Cardiac muscle cell (in vitro differentiated cells and primary cell): ENCODE data around the gene PCDHGC5. TPM values are rescaled to one million over a fixed set of nuclear protein-coding genes. Genes with fewer than 3 reads are reported as not detected.

Experiments
- DNase-seq, 2 donors: peaks; one replicate each; pipeline versions ENCODE4 v3.0.0 to v3.0.0-alpha.2; 2010 to 2017; ENCODE audit warnings: low read depth in 1 of 2, low spot score in 1 of 2
- H3K27ac ChIP-seq: fragments of 200-600 bp; sonication (generic); 2 replicates; pipeline ENCODE4 v1.5.1; 2016
- H3K27me3 ChIP-seq: fragments of 200-600 bp; sonication (generic); 2 replicates; pipeline ENCODE4 v1.6.0; 2016; ENCODE audit warnings: control low read depth
- H3K36me3 ChIP-seq: fragments of 200-600 bp; sonication (generic); 2 replicates; pipeline ENCODE4 v1.5.1; 2016; ENCODE audit warnings: control low read depth
- H3K4me1 ChIP-seq: fragments of 200-600 bp; sonication (generic); 2 replicates; pipeline ENCODE4 v1.8.1; 2017; ENCODE audit warnings: low read depth, mild to moderate bottlenecking, mixed run types
- H3K4me3 ChIP-seq: fragments of 200-600 bp; sonication (generic); 2 replicates; pipeline ENCODE4 v1.5.1; 2016; ENCODE audit warnings: mild to moderate bottlenecking
- H3K9me3 ChIP-seq: fragments of 200-600 bp; sonication (generic); 2 replicates; pipeline ENCODE4 v1.5.1; 2017; ENCODE audit warnings: low read depth, mild to moderate bottlenecking, control low read depth
- polyA plus RNA-seq: library from polyadenylated mRNA; unstranded; fragments of >200 nt; fragmentation: Nextera tagmentation; extraction: Ambion mirVana; gene quantifications from 2 replicates; pipeline ENCODE4 v1.2.1, GENCODE V29; 2016
- total RNA-seq: library from RNA; depleted of rRNA; stranded (reverse); fragments of >200 nt; gene quantifications from 2 replicates; pipeline ENCODE4 v1.2.3, GENCODE V29; 2016
- TF ChIP-seq, protein P1 (sequence below): IDR thresholded peaks from 2 replicates; pipeline ENCODE4 v1.5.1; 2012; ENCODE audit warnings: low read depth, mild to moderate bottlenecking, low read length

Gene PCDHGC5
- total RNA-seq: 0.74 and 2.2 TPM in 2 replicates
- polyA plus RNA-seq: not detected in 2 replicates

GRCh38 chr5:141488591-141489561 is at the start of gene PCDHGC5:
PCDHGC5 (plus strand) TSS chr5:141489081; CDS start chr5:141489241, 160 bp downstream.
- TF ChIP-seq, protein P1, sequence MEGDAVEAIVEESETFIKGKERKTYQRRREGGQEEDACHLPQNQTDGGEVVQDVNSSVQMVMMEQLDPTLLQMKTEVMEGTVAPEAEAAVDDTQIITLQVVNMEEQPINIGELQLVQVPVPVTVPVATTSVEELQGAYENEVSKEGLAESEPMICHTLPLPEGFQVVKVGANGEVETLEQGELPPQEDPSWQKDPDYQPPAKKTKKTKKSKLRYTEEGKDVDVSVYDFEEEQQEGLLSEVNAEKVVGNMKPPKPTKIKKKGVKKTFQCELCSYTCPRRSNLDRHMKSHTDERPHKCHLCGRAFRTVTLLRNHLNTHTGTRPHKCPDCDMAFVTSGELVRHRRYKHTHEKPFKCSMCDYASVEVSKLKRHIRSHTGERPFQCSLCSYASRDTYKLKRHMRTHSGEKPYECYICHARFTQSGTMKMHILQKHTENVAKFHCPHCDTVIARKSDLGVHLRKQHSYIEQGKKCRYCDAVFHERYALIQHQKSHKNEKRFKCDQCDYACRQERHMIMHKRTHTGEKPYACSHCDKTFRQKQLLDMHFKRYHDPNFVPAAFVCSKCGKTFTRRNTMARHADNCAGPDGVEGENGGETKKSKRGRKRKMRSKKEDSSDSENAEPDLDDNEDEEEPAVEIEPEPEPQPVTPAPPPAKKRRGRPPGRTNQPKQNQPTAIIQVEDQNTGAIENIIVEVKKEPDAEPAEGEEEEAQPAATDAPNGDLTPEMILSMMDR: no peak
- H3K27me3 ChIP-seq: peaks cover 38% of the 10 kb centered on the region
- no peaks in the 10 kb centered on the region for H3K4me1 ChIP-seq
- H3K9me3 ChIP-seq: no peaks in the 10 kb centered on the region
- peak in 1 of 2 donors; percentile 61 for DNase-seq
- no peak within 1 kb of the TSS for H3K4me3 ChIP-seq
- no peak within 1 kb of the TSS for H3K27ac ChIP-seq
- no peaks in the 10 kb centered on the region for H3K36me3 ChIP-seq

DNA sequence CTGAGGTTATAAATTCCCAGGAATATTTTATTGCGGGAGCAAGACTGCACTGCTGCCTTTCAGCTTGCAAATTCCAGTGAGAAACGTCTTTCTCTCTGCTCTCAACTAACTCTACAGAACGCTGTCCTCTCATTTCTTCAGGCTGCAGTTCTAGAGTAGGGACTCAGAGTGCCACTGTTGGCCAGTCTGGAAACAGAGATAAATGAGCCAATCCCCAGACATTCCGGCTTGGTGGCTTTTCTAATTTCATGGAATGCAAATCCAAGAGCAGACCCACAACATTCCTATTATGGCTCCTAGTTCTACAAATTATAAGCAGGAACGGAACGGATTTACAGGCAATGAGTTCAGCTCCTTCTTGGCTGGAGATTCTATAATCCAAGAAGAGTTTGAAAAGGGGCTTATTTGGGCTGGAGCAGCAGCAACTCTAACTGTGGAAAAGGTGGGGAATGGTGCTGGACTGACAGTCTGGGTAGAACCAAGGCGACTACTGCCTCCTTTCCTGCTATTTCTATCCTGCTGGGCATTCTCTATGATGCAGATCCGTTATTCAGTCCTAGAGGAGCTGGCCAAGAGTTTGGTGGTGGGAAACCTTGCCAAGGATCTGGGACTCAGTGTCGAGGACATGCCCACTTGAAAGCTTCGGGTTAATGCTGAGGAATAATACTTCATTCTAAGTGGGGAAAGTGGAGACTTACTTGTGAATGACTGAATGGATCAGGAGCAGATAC is 49.3 kb upstream of the PCDHGC5 start:
- no peak overlapping the region for H3K4me3 ChIP-seq
- no peaks in the 10 kb centered on the region for H3K36me3 ChIP-seq
- no peaks in the 10 kb centered on the region for H3K27me3 ChIP-seq
- H3K27ac ChIP-seq: no peak overlapping the region
- H3K4me1 ChIP-seq: no peaks in the 10 kb centered on the region
- H3K9me3 ChIP-seq: no peaks in the 10 kb centered on the region
- no peak for DNase-seq
- TF ChIP-seq, protein P1: no peak

- TF ChIP-seq, protein P1: no peak
- Histone ChIP-seq H3K27me3 (no peaks in the 10 kb centered on the region), H3K4me1 (no peaks in the 10 kb centered on the region), H3K27ac (no peak overlapping the region), H3K4me3 (no peak overlapping the region), H3K36me3 (no peaks in the 10 kb centered on the region), H3K9me3 (no peaks in the 10 kb centered on the region)
- DNase-seq: no peak
Measured at GRCh38 chr5:141440341-141440740, 48.5 kb upstream of the PCDHGC5 start.

GRCh38 chr5:141441571-141442170 is 47.2 kb upstream of the PCDHGC5 start:
- H3K4me1 ChIP-seq: no peaks in the 10 kb centered on the region
- TF ChIP-seq, protein P1: no peak
- H3K27me3 ChIP-seq: no peaks in the 10 kb centered on the region
- no peaks in the 10 kb centered on the region for H3K9me3 ChIP-seq
- H3K36me3 ChIP-seq: no peaks in the 10 kb centered on the region
- H3K27ac ChIP-seq: no peak overlapping the region
- H3K4me3 ChIP-seq: no peak overlapping the region
- no peak for DNase-seq

- Histone ChIP-seq H3K27me3 (no peaks in the 10 kb centered on the region), H3K4me1 (no peaks in the 10 kb centered on the region), H3K4me3 (no peak overlapping the region), H3K27ac (no peak overlapping the region), H3K36me3 (no peaks in the 10 kb centered on the region), H3K9me3 (no peaks in the 10 kb centered on the region)
- DNase-seq: peak in 1 of 2 donors; percentile 42
- TF ChIP-seq, protein P1: no peak
Measured at GRCh38 chr5:141465351-141465750, 23.5 kb upstream of the PCDHGC5 start.
